GM12891 (cell line): Measurements from ENCODE around the gene ARMC9.

Experiments
- DNase-seq: peaks from one replicate; pipeline ENCODE4 v3.0.0; 2011; ENCODE audit warnings: low spot score; ENCODE audit not compliant: insufficient read length
- FAIRE-seq: peaks from 2 replicates; lab custom pipeline; 2011; peaks lifted over from hg19 to GRCh38; lab: Jason Lieb, UNC
- PAX5 ChIP-seq: IDR thresholded peaks from 2 replicates; pipeline ENCODE4 v1.6.1; 2011; ENCODE audit warnings: low read length, moderate library complexity, mild to moderate bottlenecking; ENCODE audit not compliant: insufficient read depth, severe bottlenecking
- POLR2A ChIP-seq: IDR thresholded peaks from 2 replicates; pipeline ENCODE4 v1.6.1; 2011; ENCODE audit warnings: low read depth, low read length, control low read depth
- POLR2AphosphoS5 ChIP-seq: IDR thresholded peaks from 2 replicates; pipeline ENCODE4 v1.6.1; 2011; ENCODE audit warnings: low read depth, low read length, control low read depth
- POU2F2 ChIP-seq: IDR thresholded peaks from 2 replicates; pipeline ENCODE4 v1.6.1; 2011; ENCODE audit warnings: low read depth, mild to moderate bottlenecking, control low read depth, low read length, moderate library complexity
- SPI1 ChIP-seq: IDR thresholded peaks from 2 replicates; pipeline ENCODE4 v1.6.1; 2011; ENCODE audit warnings: low read depth, low read length, control low read depth
- TAF1 ChIP-seq: IDR thresholded peaks from 2 replicates; pipeline ENCODE4 v1.6.1; 2011; ENCODE audit warnings: low read depth, low read length, control low read depth

Gene ARMC9

DNA sequence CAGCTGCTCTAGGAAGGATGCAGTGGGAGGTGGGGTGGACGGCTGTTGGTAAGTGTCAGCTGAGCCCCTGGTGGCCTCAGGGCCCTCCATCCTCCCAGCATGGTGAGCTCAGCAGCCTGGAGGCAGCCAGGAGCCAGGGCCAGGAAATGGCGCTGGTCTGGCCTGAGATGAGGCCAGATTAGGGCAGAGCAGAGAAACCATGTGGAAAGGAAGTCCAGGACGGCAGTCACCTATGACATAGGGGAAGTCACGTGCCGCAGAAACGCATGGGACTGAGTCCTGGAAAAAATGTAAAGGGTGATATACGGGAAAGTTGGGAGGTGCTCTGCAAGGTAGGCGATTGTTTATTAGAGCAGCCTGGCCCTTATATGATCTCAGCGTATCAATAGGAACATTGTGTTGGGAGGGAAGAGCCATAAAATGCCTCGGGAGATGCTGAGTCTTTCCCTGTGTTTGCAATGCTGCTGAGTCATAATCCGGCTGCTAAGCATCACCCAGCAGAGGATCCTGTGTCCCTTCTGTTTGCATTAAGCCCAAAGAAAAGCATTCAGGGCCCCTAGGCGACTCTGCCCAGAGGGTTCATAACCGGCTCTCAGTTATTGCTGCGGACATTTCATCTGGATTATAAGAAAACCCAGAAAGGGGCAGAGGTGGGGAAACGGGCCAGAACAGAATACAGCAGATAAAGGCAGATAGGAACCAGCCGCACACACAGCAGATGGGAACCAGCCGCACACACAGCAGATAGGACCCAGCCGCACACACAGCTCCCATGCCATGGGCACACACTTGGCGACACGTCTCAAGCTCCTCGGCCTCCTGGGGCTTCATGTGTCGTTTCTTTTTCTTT is 166.8 kb downstream of the ARMC9 start:
- FAIRE-seq: no peak
- TF ChIP-seq PAX5 (no peak), SPI1 (no peak), POU2F2 (no peak), TAF1 (no peak), POLR2AphosphoS5 (no peak), POLR2A (no peak)
- DNase-seq: no peak

- FAIRE-seq (no peak), DNase-seq (no peak)
- TF ChIP-seq PAX5 (no peak), TAF1 (no peak), POLR2AphosphoS5 (no peak), POU2F2 (no peak), SPI1 (no peak), POLR2A (no peak)
Measured at GRCh38 chr2:231367178-231367577, 168.7 kb downstream of the ARMC9 start.

DNA sequence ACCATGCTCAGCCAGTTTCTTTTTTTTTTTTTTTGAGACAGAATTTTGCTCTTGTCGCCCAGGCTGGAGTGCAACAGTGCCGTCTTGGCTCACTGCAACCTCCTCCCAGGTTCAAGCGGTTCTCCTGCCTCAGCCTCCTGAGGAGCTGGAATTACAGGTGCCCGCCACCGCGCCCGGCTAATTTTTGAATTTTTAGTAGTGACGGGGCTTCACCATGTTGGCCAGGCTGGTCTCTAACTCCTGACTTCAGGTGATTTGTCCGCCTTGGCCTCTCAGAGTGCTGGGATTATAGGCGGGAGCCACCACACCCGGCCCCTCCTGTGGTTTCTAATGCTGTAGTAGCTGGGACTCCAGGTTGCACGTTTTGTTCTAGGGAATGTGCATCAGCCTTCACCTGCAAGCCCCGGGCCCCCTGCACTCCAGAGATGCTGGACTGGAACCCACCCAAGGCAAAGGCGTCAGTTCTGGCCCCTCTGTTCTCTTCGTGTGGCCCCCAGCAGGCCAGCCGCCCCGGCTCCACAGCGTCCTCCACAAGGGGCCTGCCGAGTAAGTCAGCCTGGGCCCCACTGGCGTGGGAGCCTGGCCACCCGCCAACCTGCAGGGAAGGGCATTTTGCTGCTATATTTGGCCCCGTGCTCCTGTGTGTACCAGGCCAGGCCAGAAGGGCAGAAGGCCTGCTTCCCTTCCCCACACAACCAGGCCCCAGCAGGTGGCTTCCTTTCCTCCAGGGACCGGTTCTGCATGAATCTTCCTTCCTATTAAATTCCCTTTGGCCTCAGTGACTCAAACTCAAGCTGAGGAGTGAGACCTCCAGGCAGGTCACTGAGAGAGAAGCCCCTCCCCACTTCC is 171.4 kb downstream of the ARMC9 start:
- no peak for FAIRE-seq
- DNase-seq: no peak
- no peak for TF ChIP-seq PAX5
- TF ChIP-seq POLR2A: no peak
- TF ChIP-seq TAF1: no peak
- TF ChIP-seq POU2F2: no peak
- no peak for TF ChIP-seq SPI1
- no peak for TF ChIP-seq POLR2AphosphoS5

- TF ChIP-seq POLR2AphosphoS5 (no peak), PAX5 (no peak), SPI1 (no peak), POLR2A (no peak), TAF1 (no peak), POU2F2 (no peak)
- FAIRE-seq (no peak), DNase-seq (no peak)
Measured at GRCh38 chr2:231370429-231370748, 172.0 kb downstream of the ARMC9 start.

GRCh38 chr2:231370749-231371429 is 172.5 kb downstream of the ARMC9 start:
- FAIRE-seq: no peak
- TF ChIP-seq SPI1 (no peak), TAF1 (no peak), POLR2A (no peak), POU2F2 (no peak)
- no peak for DNase-seq

DNA sequence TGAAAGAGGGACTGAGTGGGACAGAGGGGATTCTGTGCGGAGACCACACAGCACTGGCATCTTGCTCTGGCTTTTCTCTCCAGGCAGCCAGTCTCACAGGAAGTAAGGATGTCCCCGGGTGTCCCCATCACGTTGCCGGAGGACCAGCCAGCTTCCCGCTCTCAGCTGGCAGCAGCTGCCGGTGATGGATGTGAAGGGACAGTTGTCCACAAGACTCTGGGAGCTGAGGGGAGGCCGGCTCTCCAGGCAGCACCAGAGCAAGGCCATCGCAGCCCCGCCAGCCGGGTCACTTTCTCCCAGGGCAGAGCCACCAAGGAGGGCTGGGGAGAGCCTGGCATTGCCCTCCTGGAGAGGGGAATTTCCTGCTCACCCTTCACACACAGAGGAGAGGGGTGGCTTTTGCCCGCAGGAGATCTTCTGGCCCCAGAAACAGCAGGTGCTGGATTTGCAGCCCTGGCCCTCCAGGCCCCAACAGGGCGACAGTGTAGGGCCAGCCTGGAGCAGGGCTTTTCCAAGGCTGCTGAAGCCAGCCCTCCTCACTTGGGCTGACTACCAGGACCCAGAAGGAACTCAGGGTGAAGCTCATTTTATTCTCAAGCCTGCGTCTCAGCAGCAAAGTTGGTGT is 173.1 kb downstream of the ARMC9 start:
- TF ChIP-seq POU2F2 (no peak), POLR2AphosphoS5 (no peak), TAF1 (no peak), SPI1 (no peak), POLR2A (no peak), PAX5 (no peak)
- DNase-seq (no peak), FAIRE-seq (no peak)

DNA sequence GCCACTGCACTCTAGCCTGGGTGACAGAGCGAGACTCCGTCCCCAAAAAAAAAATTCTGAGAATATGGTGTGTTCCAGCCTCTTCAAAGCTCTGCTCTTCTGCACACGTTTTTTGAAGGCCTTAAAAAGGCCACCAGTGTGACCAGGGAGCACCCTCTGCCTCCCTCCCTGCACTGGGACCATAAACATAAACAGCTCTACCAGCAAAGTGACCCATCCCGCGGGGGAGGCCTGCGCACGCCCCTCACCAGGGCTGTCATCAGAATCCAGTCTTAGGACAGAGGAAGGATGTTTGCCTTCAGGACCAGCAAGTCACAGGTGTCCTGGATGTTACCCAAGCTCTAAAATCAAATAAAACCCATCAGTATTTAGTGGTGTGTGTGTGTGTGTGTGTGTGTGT is 173.9 kb downstream of the ARMC9 start:
- no peak for TF ChIP-seq PAX5
- no peak for TF ChIP-seq SPI1
- no peak for TF ChIP-seq TAF1
- TF ChIP-seq POU2F2: no peak
- no peak for TF ChIP-seq POLR2A
- no peak for TF ChIP-seq POLR2AphosphoS5
- DNase-seq: no peak
- no peak for FAIRE-seq

DNA sequence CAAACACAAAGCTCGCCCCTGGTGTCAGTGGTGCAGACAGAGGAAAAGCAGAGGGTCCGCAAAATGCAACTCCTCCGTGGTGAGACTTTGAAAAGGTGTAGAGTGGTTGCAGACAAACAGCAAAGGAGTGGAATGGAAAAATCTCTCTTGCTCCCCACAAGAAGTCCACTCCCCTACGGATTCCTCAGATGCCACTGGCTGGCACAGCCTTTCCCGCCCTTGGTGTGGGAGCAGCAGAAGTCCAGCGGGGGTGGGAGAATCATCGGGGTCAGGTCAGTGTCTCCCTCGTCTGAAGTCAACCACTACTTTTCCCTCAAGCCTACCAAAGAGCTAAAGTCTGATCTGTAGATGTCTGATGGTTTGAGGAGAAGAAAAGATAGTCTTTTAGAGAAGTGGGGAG is 174.8 kb downstream of the ARMC9 start:
- FAIRE-seq: no peak
- no peak for TF ChIP-seq SPI1
- TF ChIP-seq POLR2A: no peak
- TF ChIP-seq PAX5: no peak
- TF ChIP-seq POLR2AphosphoS5: no peak
- TF ChIP-seq POU2F2: no peak
- no peak for TF ChIP-seq TAF1
- DNase-seq: no peak

DNA sequence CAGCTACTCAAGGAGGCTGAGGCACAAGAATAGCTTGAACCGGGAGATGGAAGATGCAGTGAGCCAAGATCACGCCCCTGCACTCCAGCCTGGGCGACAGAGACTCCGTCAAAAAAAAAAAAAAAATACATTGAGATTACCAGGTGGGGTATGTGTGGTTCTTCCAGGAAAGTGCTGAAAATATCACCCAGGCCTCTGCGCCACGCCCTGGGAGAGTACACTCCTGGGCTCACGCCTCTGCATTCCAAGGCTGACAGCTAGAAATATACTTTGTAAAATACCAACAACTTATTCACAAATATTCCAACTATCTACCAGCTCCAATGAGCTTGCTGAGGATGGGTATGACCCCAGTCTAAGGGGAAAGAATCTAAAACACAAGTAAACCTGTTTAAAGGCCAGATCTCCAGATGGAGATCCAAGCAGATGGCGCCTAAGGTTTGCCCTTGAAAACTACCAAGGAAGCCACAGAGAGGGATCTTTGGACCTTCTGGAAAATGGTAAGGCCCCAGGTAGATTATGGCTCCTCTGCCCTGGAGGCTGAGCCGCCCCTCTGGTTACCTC is 175.4 kb downstream of the ARMC9 start:
- TF ChIP-seq POLR2AphosphoS5: no peak
- no peak for TF ChIP-seq POLR2A
- TF ChIP-seq PAX5: no peak
- no peak for TF ChIP-seq TAF1
- TF ChIP-seq POU2F2: no peak
- TF ChIP-seq SPI1: no peak
- no peak for FAIRE-seq
- DNase-seq: no peak
